Gastrocnemius medialis (tissue), 4 donors: ENCODE data around the gene LGALS9.
"Not testable (repeated sequence)": the region's sequence is repeated elsewhere in the genome, so short reads cannot be mapped to it uniquely, and the experiment has no call there.

Experiments used
- POLR2A ChIP-seq, 2 donors: fragments of 450-650 bp; IDR thresholded peaks; one replicate each; pipeline ENCODE4 v1.6.1; 2017; ENCODE audit warnings: antibody characterized with exemption in 2 of 2, mild to moderate bottlenecking in 2 of 2, moderate library complexity in 2 of 2
- TF ChIP-seq, protein P1 (sequence below), 5 experiments: fragments of 450-650 bp in 3 of 5; fragments of 200-600 bp in 2 of 5; sonication (generic) in 2 of 5; IDR thresholded peaks in 4 of 5; conservative IDR thresholded peaks in 1 of 5; 1 replicate in 4 of 5; 2 replicates in 1 of 5; pipeline ENCODE4 v1.5.1; 2016 to 2019; ENCODE audit warnings: antibody characterized with exemption in 5 of 5, mild to moderate bottlenecking in 3 of 5, moderate library complexity in 3 of 5

DNA sequence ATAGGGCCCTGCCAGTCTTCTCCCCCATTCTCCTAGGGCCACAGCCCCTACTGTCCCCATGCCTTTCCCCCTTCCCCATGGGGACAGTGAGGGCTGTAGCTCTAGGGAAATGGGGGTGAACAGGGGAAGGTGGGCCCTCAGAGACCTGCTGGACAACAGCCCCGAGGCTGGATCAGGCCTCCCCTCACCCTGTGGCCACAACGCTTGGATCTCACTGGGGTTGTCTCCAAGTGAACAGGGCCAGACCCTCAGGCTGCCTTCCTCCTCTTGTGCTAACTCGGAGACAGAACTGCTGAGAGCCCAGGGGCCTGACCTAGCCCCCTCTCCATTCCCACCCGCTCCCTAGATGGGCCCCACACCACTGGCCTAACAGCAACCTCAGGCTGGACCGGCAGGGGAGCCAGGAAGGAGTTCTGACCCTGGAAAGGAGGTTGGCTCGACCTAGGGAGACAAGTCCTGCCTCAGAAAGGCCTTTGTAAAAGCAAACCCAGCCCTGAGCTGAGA is 41.0 kb downstream of the LGALS9 start:
- TF ChIP-seq, protein P1, sequence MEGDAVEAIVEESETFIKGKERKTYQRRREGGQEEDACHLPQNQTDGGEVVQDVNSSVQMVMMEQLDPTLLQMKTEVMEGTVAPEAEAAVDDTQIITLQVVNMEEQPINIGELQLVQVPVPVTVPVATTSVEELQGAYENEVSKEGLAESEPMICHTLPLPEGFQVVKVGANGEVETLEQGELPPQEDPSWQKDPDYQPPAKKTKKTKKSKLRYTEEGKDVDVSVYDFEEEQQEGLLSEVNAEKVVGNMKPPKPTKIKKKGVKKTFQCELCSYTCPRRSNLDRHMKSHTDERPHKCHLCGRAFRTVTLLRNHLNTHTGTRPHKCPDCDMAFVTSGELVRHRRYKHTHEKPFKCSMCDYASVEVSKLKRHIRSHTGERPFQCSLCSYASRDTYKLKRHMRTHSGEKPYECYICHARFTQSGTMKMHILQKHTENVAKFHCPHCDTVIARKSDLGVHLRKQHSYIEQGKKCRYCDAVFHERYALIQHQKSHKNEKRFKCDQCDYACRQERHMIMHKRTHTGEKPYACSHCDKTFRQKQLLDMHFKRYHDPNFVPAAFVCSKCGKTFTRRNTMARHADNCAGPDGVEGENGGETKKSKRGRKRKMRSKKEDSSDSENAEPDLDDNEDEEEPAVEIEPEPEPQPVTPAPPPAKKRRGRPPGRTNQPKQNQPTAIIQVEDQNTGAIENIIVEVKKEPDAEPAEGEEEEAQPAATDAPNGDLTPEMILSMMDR (IDR thresholded peaks at IDR 0.05 in 4 of 5, conservative IDR thresholded peaks at IDR 0.05 in 1 of 5), result not testable (repeated sequence)
- TF ChIP-seq POLR2A (IDR thresholded peaks at IDR 0.05), result not testable (repeated sequence)
